Measurements from ENCODE around the gene ADGRL2.

DNA sequence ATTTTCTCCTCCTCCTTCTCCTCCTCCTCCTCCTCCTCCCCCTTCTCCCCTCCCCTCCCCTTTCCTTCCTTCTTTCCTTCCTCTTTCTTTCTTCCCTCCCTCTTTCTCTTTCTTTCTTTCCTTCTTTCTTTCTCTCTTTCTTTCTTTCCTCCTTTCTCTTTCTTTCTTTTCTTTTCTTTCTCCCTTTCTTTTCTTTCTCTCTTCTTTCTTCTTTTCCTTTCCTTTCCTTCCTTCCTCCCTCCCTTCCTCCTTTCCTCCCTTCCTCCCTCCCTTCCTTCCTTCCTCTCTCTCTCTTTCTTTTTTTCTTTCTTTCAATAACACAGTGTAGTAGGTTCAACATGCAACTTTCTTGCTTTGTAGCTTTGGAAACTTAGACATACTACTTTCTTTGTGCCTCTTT, 46.3 kb upstream of the ADGRL2 start:
- TF ChIP-seq SIN3A (IDR thresholded peaks at IDR 0.05; ENCODE audit: borderline replicate concordance, insufficient read depth, low read depth, low read length) (no peak), POLR2AphosphoS5 (IDR thresholded peaks at IDR 0.05; ENCODE audit: low read depth, low read length) (no peak), TCF7L2 (IDR thresholded peaks at IDR 0.05; ENCODE audit: low read depth, low read length) (no peak)
- TF ChIP-seq, protein P1, sequence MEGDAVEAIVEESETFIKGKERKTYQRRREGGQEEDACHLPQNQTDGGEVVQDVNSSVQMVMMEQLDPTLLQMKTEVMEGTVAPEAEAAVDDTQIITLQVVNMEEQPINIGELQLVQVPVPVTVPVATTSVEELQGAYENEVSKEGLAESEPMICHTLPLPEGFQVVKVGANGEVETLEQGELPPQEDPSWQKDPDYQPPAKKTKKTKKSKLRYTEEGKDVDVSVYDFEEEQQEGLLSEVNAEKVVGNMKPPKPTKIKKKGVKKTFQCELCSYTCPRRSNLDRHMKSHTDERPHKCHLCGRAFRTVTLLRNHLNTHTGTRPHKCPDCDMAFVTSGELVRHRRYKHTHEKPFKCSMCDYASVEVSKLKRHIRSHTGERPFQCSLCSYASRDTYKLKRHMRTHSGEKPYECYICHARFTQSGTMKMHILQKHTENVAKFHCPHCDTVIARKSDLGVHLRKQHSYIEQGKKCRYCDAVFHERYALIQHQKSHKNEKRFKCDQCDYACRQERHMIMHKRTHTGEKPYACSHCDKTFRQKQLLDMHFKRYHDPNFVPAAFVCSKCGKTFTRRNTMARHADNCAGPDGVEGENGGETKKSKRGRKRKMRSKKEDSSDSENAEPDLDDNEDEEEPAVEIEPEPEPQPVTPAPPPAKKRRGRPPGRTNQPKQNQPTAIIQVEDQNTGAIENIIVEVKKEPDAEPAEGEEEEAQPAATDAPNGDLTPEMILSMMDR (IDR thresholded peaks at IDR 0.05) = no peak
